ENCODE results near the gene MCM3AP.
"Not testable (repeated sequence)": the region's sequence is repeated elsewhere in the genome, so short reads cannot be mapped to it uniquely, and the experiment has no call there.

MCM3AP gene

DNA sequence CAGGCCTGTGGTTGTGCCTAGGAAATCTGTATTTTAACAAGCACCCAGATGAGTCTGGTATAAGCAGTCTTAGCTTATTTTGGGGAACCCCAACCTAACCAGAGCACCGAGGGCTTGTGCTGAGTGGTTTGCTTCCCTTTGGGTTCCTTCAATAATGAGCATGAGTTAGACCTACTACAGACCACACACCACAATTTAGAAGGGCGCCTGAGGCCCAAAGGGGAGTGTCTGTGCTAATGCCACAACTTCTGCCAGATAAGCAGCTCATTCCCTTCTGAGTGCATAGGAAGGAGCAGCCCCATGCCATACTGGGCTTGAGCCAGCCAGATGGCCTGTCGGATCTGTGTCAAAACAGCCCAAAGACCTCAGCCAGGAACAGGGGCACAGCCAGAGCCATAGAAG, 41.5 kb downstream of the MCM3AP start:
- no peak for DNase-seq (ENCODE audit: low spot score)

DNA sequence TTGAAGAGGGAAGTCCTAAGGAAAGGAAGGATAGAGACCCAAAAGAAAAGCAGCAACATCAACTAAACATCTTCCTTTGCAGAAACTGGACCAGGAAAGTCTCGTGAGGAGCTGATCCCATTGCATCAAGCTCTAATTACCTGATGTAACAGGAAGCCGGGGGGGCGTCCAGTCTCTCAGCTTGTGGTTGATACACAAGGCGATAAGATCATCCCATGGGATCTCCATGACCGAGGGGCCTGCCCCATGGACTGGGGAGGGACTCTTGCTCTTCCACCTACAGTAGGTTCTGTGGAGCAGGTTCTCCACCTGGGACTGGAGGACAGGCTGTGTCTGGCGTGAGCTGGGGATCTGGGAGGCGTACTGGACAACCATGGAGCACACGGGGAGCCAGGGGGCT, 42.1 kb downstream of the MCM3AP start:
- no peak for DNase-seq (ENCODE audit: low spot score)

DNA sequence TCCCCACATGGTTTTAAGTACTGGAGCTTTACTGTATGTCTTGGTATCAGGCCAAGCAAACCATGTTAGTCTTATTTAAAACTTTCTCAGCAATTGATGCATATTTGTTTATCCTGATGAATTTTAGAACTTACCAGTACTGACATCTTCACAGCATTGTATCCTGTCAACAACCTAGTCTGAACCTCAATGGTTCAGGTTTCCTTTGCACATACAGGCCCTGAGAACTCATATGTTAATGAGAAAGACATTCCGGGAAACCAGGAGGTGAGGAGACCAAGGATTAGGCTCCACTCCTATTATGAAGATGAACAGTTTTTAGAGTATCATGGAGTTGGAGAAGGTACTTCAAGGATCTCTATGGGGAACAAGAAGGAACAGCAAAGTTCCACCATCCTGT, 43.8 kb downstream of the MCM3AP start:
- not testable (repeated sequence) for DNase-seq (ENCODE audit: low spot score)

DNA sequence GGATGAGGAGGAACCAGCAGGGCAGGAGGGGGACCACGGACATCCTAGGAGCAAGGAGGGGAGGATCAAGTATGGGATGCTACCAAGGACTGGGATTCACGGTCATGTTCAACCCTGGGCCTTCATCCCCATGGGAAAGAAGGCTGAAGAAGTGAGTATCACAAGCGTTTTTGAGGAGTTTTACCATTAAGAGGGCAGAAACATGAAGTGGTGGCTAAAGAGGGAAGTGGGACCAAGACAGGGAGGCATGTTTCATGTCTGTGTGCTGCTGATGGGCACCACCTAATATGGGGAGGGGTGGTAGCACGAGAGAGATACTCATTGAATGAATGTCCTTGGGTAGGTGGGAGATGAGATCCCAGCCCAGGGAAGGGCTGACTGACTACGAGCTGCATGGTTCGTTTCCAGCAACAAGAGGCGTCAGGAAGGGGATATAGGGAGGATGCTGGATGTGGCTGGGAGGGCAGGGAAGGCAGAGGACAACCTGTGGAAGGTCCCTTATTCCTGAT, 45.5 kb downstream of the MCM3AP start:
- DNase-seq (ENCODE audit: low spot score): no peak

DNA sequence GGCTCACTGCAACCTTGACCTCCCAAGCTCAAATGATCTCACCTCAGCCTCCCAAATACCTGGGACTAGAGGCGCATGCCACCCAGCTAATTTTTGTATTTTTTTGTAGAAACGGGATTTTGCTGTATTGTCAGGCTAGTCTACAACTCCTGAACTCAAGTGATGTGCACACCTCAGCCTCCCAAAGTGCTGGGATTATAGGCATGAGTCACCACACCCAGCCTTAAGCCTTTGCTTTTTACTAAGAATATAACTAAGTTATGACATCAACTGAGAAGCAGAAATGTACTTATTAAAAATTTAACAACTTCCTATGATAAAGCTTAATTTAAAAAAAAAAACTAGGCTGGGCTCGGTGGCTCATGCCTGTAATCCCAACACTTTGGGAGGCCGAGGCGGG, 47.9 kb downstream of the MCM3AP start:
- no peak for DNase-seq (ENCODE audit: low spot score)

DNA sequence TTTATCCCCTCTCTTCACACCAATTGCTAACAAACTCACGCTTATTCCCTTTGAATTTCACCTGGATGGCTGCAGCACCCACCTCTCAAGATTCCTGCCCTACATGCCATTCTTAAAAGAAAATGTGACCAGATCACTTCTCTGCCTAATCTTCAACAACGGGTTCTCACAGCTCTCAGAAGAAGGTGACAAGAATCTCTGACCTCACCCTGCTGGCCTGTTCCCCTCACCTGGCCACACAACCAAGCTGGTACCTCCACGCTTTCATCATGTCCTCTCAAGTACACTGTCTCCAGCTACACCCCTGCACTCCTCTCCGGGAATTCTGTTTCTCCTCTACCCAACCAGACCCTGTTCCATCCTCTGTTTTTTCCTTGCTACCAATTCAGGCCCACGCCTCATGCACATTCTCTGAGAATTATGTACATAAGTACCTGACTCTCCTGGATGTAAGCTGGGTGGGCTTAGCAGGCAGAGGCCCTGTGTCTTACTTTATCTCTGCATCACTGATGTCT, 50.9 kb downstream of the MCM3AP start:
- no peak for DNase-seq (ENCODE audit: low spot score)

DNA sequence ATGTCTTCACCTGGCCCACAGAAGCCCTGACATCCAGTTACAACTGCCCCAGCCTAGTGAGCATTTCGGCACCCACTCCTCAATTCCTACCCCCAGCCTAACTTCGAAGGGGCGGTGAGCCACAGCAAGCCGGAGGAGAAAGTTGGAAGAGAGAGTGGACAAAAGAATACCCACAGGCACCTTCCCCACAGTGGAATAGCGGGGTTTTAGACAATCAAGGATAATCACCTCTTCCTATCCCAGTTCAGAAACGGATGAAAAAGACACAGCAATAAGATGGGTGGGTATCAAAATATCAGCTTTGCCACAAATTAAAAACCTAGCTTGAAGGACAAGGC, 55.5 kb downstream of the MCM3AP start:
- no peak for DNase-seq (ENCODE audit: low spot score)

DNA sequence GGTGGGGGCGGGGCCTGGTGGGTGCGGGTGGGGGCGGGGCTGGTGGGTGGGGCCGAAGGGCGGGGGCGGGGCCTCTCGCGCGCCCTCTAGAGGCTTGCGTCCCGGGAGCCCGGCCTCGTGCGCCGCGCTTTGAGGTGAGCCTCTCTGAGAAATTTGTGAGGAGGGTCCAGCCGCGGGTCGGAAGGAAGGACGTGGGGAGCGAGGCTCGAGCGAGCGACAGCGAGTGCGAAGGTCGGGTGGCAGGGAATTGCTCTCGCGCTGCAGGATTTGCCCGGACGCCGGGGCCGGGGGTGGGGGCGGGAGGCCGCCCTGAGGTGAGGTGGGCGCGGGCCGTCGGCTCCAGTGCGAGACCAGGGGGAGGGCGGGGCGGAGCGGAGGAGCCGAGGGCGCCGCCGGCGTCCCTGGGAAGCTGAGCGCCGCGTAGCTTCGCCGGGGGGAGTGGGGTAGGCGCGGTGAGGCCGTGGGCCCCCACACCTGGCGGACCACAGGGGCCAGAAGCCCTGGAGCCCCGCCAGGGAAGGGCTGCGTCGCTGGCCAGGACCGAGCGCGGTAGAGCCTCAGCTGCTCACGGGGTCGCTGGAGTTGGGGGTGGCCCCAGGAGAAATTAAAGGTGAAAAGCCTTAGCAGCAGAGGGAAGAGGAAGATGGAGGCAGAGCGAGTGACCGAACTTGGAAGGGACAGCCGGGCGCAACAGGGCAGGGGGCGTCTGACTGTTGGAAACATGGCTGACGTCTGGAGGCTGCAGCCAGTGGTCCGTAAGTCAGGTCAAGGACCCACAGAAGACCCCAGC, 56.1 kb downstream of the MCM3AP start:
- DNase-seq (ENCODE audit: low spot score): peak; percentile 64

DNA sequence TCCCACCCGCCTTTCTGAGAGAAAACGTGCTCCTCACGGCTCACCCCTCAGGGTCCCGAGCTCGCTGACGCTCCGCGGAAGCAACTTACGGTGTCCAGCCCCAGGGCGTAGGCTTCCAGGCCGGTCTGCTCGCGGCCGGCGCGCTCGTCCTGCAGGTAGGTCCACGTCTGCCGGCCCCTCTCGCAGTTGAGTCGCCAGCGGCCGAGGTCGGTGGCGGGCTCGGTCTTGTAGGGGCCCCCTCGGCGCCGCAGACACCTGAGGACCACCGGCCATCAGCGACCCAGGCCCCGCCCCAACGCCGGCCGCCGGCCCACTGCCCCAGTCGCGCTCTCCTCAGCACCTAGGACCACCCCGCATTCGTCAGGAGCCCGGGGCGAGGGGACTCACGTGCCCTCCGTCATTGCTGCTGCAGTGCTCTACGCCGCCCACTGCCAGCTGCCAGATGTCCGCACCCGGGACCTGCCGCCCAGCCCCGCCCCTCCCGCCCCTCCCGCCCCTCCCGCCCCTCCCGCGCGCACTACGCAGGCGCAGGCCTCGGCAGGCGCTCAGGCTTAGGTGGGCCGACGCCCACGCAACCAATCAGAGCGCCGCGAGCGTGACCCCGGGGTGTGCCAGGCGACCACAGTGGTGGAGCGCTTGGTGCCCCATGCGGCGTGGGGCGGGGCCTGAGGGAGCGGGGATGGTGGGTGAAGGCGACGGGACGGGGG, 56.9 kb downstream of the MCM3AP start, which contains the start of gene LSS:
Gene LSS, minus strand, starts transcription at position 430 of the 707 bp plus-strand sequence. Its CDS starts 29 bp downstream, at position 401.
- DNase-seq (ENCODE audit: low spot score): peak; percentile 96

DNA sequence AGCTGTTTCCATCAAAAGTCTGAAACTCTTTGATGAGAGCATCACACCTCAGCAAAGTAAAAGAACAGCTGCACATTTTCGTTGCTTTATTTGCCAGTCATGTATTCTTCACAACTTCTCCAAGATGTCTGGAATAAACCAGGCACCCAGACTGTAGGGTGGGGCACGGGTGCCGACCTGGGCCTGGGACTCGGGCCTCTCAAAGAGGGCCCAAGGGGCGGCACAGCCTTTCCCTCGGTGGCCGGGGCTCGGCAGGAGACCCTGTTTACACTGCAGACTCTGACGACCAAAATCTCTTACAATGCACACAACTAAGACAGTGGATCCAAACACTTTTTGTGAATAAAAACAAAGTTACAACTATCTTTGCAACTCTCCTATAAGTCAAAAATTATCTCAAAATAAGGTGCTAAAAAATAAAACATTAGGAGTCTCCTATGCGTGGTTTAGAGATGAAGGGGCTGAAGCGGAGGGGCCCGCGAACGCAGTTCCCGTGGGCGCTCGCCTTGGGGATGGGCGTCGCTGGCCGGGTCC, 57.5 kb downstream of the MCM3AP start:
- DNase-seq (ENCODE audit: low spot score): no peak

DNA sequence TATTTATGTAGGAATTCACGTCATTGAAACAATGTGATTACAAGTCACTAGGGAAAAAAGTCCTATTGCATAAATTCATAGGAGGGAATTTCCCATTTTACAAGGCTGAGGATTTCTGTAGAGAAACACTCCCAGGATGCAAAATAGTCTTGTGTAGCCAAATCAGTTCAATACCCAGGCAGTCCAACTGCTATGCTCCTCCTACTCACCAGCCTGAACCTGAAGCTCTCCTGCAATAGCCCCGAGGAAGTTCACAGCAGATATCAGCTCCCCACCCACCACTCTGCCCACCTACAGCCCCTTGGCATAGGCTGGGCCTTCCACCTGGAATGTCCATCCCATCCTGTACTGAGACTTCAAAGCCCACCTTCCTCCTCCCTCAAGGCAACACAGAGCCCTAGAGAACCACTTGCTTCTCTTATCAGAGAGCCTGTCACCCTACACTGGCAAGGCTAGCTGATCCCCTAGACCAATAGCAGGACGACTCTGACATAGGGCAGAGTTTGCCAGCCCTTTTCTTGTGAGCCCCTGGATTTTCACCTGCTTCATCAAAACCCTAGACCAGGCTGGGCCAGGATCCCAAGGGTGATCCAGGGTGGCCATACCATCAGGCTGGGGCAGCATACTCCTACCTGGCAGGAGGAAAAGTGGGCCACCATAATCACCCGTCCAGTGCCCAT, 58.4 kb downstream of the MCM3AP start:
- no peak for DNase-seq (ENCODE audit: low spot score)

DNA sequence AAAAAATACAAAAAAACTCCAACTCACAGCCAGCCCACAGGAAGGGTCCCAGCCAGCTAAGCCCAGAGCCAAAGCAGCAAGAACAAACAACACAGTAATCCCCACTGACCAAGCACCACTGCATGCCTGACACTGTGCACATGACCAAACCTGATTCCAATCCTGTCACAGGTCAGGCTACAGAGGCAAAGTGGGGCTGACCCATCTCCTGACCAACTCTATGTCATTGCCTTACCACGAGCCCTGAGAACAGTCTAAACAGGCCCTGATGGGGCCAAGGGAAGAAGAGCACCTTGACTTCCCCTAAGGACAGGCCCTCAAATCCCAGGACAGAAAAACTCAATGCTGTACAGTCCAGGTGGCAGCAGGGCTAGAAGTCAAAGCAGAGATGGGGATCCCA, 59.3 kb downstream of the MCM3AP start:
- DNase-seq (ENCODE audit: low spot score): no peak

DNA sequence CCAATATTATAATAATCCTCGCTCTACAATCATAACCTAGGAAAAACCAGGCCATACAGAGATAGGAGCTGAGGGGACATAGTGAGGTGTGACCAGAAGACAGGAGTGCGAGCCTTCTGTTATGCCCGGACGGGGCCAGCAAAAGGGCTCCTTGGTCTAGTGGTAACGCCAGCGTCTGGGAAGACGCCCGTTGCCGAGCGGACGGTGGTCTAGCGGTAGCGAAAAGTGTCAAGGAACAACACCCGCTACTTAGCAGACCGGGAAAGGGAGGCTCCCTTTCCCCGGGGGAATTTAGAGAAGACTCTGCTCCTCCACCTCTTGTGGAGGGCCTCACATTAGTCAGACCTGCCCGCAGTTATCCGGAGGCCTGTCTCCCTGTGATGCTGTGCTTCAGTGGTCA, 61.8 kb downstream of the MCM3AP start:
- DNase-seq (ENCODE audit: low spot score): not testable (repeated sequence)

DNA sequence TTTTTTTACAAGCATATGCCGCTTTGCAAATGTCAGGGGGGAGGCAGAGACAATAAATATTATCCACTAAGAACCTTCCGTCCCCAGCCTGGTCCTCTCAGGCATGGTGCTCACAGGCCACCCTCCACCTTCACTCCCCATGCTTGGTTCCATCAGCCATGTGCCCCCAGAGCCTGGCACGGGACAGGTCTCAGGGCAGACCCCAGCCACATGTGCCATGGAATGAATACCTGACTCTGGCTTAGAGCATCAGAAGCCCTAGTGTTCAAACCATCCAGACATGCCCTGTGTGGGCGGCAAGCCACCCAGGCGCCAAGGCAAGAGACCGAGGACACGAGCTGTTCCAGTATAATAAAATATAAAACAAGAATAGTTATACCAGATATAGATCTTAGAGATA, 62.2 kb downstream of the MCM3AP start:
- DNase-seq (ENCODE audit: low spot score): no peak

DNA sequence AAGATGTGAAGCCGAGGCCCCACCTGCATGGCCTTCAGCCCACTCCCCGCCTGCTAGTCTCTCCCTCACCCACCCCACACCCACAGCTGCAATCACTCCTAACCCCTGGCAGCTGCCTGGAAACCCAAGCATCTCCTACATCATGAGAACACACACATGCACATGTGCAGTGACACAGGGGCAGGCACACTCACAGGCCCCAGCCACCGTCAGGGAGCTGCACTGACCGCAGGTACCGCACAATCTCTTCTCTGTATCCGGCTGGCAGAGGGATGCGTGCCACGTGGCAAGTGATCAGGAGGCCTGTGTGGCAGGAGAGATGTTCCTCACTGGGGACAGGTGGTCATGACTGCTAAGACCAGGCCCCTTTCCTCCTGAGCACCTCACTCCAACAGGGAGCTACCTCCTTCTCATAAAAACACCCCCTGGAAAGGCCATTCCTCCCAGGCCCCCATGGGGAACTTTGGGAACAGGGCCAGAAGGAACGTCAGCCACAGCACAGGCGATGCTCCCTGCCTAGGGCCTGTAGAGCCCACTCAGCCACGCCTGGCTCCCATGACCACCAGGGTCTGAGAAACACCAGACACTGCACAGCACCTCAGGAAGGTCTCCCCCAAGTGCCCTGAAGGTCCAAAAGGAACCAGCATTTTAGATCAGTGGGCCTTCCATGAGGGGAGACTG, 62.8 kb downstream of the MCM3AP start:
- DNase-seq (ENCODE audit: low spot score): no peak

DNA sequence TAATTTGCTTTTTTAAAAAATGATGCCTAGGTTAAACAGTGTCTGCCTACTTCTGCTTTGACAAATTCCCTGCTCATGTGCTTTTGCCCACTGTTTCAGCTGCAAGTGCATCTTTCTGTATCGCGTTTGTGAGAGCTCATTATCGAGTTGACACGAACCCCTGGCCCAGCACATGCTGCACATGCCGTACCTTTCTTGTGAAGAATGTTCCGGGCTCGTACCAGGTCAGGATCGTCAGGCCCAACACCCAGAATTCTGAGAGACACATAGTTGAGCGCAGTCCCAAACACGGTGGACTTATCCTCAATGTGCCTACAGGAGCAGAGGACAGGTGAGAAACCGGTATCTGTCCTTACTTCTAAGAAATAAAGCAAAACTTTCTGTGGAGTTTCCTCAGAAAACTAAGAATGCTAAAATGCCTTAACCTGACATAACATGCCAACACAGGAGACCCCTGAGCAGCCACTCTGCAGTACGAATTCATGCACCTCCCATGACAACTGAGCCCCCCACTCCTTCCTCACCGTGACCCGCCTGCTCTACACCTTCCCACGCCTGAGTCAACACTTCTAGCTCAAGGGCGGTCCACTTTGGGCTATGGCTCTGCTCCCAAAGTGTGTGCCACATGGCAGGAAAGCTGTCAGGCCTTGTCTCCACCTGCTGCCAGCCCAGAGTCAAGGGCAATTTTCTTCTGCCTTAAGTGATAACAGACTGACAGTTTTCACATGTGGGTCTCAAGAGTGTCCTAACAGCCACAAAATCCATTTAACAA, 63.6 kb downstream of the MCM3AP start:
- no peak for DNase-seq (ENCODE audit: low spot score)

DNA sequence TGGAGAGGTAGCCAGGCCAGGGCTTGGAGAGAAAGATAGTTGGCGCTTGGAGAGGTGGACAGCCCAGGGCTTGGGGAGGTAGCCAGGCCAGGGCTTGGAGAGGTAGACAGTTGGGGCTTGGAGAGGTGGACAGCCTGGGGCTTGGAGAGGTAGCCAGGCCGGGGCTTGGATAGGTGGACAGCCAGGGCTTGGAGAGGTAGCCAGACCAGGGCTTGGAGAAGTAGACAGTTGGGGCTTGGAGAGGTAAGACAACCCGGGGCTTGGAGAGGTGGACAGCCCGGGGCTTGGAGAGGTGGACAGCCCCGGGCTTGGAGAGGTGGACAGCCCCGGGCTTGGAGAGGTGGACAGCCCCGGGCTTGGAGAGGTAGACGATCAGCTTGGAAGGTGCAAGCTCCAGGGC, 64.6 kb downstream of the MCM3AP start:
- no peak for DNase-seq (ENCODE audit: low spot score)

DNA sequence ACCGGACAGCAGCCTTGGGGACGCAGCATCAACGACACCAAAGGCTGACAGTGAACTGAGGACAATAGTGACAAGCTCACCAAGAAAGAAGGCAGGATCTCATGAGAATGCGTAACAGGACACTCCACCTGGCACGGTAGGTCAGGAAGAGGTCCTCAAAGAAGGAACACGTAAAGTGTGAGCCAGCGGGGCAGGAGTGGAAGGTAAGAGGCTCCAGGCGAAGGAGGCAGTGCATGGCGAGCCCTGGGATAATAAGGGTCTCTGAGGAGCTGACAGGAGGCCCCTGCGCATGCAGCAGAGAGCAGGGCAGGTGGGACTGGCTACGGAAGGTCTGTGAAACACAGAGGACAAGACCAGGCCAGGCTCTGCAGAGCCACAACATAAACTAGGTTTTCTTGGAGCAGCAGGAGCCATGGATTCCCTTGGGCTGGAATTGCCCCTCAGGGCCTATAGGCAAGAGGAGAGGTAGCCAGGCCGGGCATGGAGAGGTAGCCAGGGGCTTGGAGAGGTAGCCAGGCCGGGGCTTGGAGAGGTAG, 65.1 kb downstream of the MCM3AP start:
- no peak for DNase-seq (ENCODE audit: low spot score)

DNA sequence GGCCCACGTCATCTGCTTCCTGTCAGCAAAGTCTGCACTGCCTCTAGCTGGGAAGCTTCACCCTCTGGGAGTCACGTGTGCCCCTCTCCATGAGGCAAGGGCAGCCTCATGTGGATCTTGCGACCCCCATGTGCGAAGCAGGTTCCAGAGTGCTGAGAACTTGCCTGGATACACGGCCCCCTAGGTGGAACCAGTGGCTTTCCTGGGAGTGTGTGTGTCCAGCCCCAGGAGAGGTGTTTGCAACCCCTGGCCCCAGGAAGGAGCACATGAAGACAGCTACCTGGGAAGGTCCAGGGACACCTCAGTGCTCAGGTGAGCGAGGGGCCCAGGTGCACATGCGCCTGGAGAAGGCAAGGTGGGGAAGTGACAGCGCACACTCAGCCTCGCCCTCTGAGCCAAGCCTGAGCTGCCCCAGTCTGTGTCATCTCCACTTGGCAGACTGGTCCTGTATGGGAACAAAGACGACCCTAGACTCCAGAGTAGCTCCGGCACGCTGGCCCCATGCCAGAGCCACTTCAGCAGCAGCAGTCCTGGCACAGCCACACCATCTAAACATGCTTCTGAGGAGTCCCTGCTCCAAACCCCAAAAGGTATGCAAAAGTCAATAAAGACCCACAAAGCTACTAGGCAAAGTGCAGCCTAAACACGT, 65.7 kb downstream of the MCM3AP start:
- no peak for DNase-seq (ENCODE audit: low spot score)
